GM21390 (cell line): ENCODE results near the gene KATNB1.

ENCODE experiments used
- ATAC-seq: cut with Tn5 transposase; IDR thresholded peaks from one replicate; pipeline ENCODE4 v1.9.1; 2021; ENCODE audit not compliant: unreplicated experiment

Gene KATNB1

GRCh38 chr16:57803134-57803990 is 67.8 kb downstream of the KATNB1 start:
- no peak for ATAC-seq

GRCh38 chr16:57804111-57804837 is 68.7 kb downstream of the KATNB1 start:
- ATAC-seq: no peak

- ATAC-seq: no peak
Measured at GRCh38 chr16:57805176-57805575, 69.6 kb downstream of the KATNB1 start.
